MM.1S (cell line): ENCODE data around the gene OR5H15.

Experiments used
- EZH2 ChIP-seq: fragments of 300-600 bp; sonication (generic); optimal IDR thresholded peaks from 2 replicates; pipeline ENCODE3; 2017; ENCODE audit warnings: low read depth, mild to moderate bottlenecking, antibody characterized with exemption, low read length, mixed read lengths
- EZH2phosphoT487 ChIP-seq: fragments of 300-600 bp; sonication (generic); IDR thresholded peaks from 2 replicates; pipeline ENCODE4 v1.6.1; 2018; ENCODE audit warnings: antibody characterized with exemption, low read length
- TF ChIP-seq, protein P1 (sequence below): fragments of 300-600 bp; sonication (generic); IDR thresholded peaks from 2 replicates; pipeline ENCODE4 v1.5.1; 2016; ENCODE audit warnings: antibody characterized with exemption, low read length, mixed read lengths

DNA sequence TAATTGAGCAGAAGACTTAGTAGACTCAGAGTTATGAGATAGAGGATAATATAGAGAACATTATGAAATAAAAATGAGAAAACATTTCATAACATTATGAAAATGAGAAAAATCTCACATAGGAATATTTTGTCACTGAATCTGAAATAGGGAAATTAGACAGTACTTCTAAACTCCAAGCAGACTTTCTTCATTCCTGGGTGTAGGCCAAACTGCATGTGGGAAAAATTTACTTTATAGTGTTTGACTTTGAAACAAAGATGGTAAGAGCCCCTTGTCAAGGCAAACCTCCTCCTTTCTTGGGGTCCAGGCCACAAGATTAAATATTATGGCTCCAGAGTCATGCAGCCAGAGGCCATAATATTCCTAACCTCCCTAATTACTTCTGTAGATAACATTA lies 26.0 kb upstream of the OR5H15 start:
- TF ChIP-seq EZH2 (no peak), EZH2phosphoT487 (no peak)
- TF ChIP-seq, protein P1, sequence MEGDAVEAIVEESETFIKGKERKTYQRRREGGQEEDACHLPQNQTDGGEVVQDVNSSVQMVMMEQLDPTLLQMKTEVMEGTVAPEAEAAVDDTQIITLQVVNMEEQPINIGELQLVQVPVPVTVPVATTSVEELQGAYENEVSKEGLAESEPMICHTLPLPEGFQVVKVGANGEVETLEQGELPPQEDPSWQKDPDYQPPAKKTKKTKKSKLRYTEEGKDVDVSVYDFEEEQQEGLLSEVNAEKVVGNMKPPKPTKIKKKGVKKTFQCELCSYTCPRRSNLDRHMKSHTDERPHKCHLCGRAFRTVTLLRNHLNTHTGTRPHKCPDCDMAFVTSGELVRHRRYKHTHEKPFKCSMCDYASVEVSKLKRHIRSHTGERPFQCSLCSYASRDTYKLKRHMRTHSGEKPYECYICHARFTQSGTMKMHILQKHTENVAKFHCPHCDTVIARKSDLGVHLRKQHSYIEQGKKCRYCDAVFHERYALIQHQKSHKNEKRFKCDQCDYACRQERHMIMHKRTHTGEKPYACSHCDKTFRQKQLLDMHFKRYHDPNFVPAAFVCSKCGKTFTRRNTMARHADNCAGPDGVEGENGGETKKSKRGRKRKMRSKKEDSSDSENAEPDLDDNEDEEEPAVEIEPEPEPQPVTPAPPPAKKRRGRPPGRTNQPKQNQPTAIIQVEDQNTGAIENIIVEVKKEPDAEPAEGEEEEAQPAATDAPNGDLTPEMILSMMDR = no peak
